ENCODE results near the gene FMNL2.

GRCh38 chr2:152330235-152330866 lies 4.6 kb upstream of the FMNL2 start:
- no peak for TF ChIP-seq CTCF (IDR thresholded peaks at IDR 0.05; ENCODE audit: low read depth, low read length, missing input control)
- TF ChIP-seq EGR1 (IDR thresholded peaks at IDR 0.05; ENCODE audit: low read depth in 2 of 2): no peak
- TF ChIP-seq GABPA (IDR thresholded peaks at IDR 0.05 in 1 of 2, conservative IDR thresholded peaks at IDR 0.05 in 1 of 2): no peak
- TF ChIP-seq TAF1 (conservative IDR thresholded peaks at IDR 0.05): no peak
- TF ChIP-seq SP1 (IDR thresholded peaks at IDR 0.05): no peak
- no peak for TF ChIP-seq ZBTB33 (IDR thresholded peaks at IDR 0.05)
- TF ChIP-seq JUND (IDR thresholded peaks at IDR 0.05): no peak
- no peak for TF ChIP-seq REST (IDR thresholded peaks at IDR 0.05)
- no peak for TF ChIP-seq ATF3 (IDR thresholded peaks at IDR 0.05)
- no peak for TF ChIP-seq FOXA1 (IDR thresholded peaks at IDR 0.05)
- no peak for TF ChIP-seq YY1 (IDR thresholded peaks at IDR 0.05)
- no peak for TF ChIP-seq RXRA (IDR thresholded peaks at IDR 0.05)
